Neural cell (in vitro differentiated cells): Measurements from ENCODE around the gene E4F1. TPM values are rescaled to one million over a fixed set of nuclear protein-coding genes. Genes with fewer than 3 reads are reported as not detected.
A peak's percentile ranks its signal among the peaks of the same experiment; 100 is the strongest.

Source experiments
- H2AFZ ChIP-seq: fragments of 200-600, 300-800 bp; sonication (generic), shearing (Covaris generic); 2 replicates; pipeline ENCODE4 v1.6.0; 2014; ENCODE audit warnings: low read depth, mild to moderate bottlenecking, antibody characterized with exemption, low read length, moderate library complexity
- H3F3A ChIP-seq: fragments of 200-600 bp; shearing (Covaris generic); 2 replicates; pipeline ENCODE4 v1.6.1; 2016; ENCODE audit warnings: mild to moderate bottlenecking, moderate library complexity, mixed read lengths, antibody characterized with exemption, low read length; ENCODE audit not compliant: insufficient read depth, poor library complexity, severe bottlenecking
- H3K27ac ChIP-seq: fragments of 200-600, 300-800 bp; sonication (generic), shearing (Covaris generic); 2 replicates; pipeline ENCODE4 v1.5.1; 2014; ENCODE audit warnings: mild to moderate bottlenecking, low read length, moderate library complexity
- H3K27me3 ChIP-seq: fragments of 300-800, 200-600 bp; sonication (generic), shearing (Covaris generic); 2 replicates; pipeline ENCODE4 v1.6.0; 2014; ENCODE audit warnings: mild to moderate bottlenecking, low read depth, low read length, moderate library complexity; ENCODE audit not compliant: insufficient read depth
- H3K36me3 ChIP-seq: fragments of 300-800, 200-600 bp; sonication (generic), shearing (Covaris generic); 2 replicates; pipeline ENCODE4 v1.5.1; 2014; ENCODE audit warnings: mild to moderate bottlenecking, antibody characterized with exemption, low read length, moderate library complexity; ENCODE audit not compliant: insufficient read depth
- H3K4me2 ChIP-seq: fragments of 300-800, 200-600 bp; sonication (generic), shearing (Covaris generic); 2 replicates; pipeline ENCODE4 v1.6.0; 2014; ENCODE audit warnings: mild to moderate bottlenecking, low read length
- H3K4me3 ChIP-seq: fragments of 300-800, 200-600 bp; sonication (generic), shearing (Covaris generic); 2 replicates; pipeline ENCODE4 v1.5.1; 2014; ENCODE audit warnings: mild to moderate bottlenecking, low read length, moderate library complexity
- H3K79me2 ChIP-seq: fragments of 200-600 bp; shearing (Covaris generic); replicated peaks from 2 replicates; pipeline ENCODE4 v1.6.0; 2014; ENCODE audit warnings: mild to moderate bottlenecking, low read length, moderate library complexity; ENCODE audit not compliant: insufficient read depth
- H3K9ac ChIP-seq: fragments of 300-800, 200-600 bp; sonication (generic), shearing (Covaris generic); 2 replicates; pipeline ENCODE4 v1.6.1; 2016; ENCODE audit warnings: mild to moderate bottlenecking, low read length, mixed read lengths
- H3K9me2 ChIP-seq: fragments of 200-600 bp; shearing (Covaris generic); 2 replicates; pipeline ENCODE4 v1.6.1; 2016; ENCODE audit warnings: mild to moderate bottlenecking, low read length, mixed read lengths; ENCODE audit not compliant: insufficient read depth
- H3K9me3 ChIP-seq: fragments of 200-600, 300-800 bp; sonication (generic), shearing (Covaris generic); 2 replicates; pipeline ENCODE4 v1.6.1; 2016; ENCODE audit warnings: mild to moderate bottlenecking, mixed run types, low read length, moderate library complexity, mixed read lengths
- H4K20me1 ChIP-seq: fragments of 200-600 bp; shearing (Covaris generic); 2 replicates; pipeline ENCODE4 v1.6.1; 2016; ENCODE audit warnings: mild to moderate bottlenecking, mixed run types; ENCODE audit not compliant: insufficient read depth
- EP300 ChIP-seq: fragments of 450-650 bp; conservative IDR thresholded peaks from 2 replicates; pipeline ENCODE4 v1.6.1; 2014; ENCODE audit warnings: antibody characterized with exemption, mild to moderate bottlenecking, moderate library complexity; ENCODE audit not compliant: poor library complexity, severe bottlenecking
- EZH2 ChIP-seq: fragments of 200-600, 300-800 bp; shearing (Covaris generic), sonication (generic); IDR thresholded peaks from 2 replicates; pipeline ENCODE4 v1.6.1; 2014; ENCODE audit warnings: antibody characterized with exemption, low read length, borderline replicate concordance, mild to moderate bottlenecking; ENCODE audit not compliant: insufficient read depth, poor library complexity, severe bottlenecking
- MXI1 ChIP-seq: fragments of 450-650 bp; conservative IDR thresholded peaks from 2 replicates; pipeline ENCODE4 v1.6.1; 2014; ENCODE audit warnings: antibody characterized with exemption, mild to moderate bottlenecking; ENCODE audit not compliant: poor library complexity, severe bottlenecking
- POLR2AphosphoS5 ChIP-seq: IDR thresholded peaks from 2 replicates; pipeline ENCODE4 v1.6.1; 2012
- RAD21 ChIP-seq: fragments of 450-650 bp; conservative IDR thresholded peaks from 2 replicates; pipeline ENCODE4 v1.6.1; 2014; ENCODE audit warnings: antibody characterized with exemption, mild to moderate bottlenecking, moderate library complexity
- REST ChIP-seq: IDR thresholded peaks from 2 replicates; pipeline ENCODE4 v1.6.1; 2012; ENCODE audit warnings: borderline replicate concordance
- SMC3 ChIP-seq: fragments of 450-650 bp; conservative IDR thresholded peaks from 2 replicates; pipeline ENCODE4 v1.6.1; 2014; ENCODE audit warnings: antibody characterized with exemption, mild to moderate bottlenecking, moderate library complexity; ENCODE audit not compliant: poor library complexity
- TAF1 ChIP-seq: IDR thresholded peaks from 2 replicates; pipeline ENCODE4 v1.6.1; 2012; ENCODE audit warnings: low read depth
- polyA plus RNA-seq: library from polyadenylated mRNA; depleted of rRNA; stranded (reverse); fragments of >200 nt; gene quantifications from 2 replicates; pipeline ENCODE4 v1.2.3, GENCODE V29; 2014
- TF ChIP-seq, protein P1 (sequence below): fragments of 450-650 bp; IDR thresholded peaks from 2 replicates; pipeline ENCODE4 v1.5.1; 2014; ENCODE audit warnings: antibody characterized with exemption, mild to moderate bottlenecking, moderate library complexity; ENCODE audit not compliant: poor library complexity, severe bottlenecking

Gene E4F1
- polyA plus RNA-seq, 1 donor from 2014 or later, result 64.9 TPM

- no peak overlapping the region for H2AFZ ChIP-seq
- H3K4me2 ChIP-seq, result no peak overlapping the region
- no peak overlapping the region for H3K27ac ChIP-seq
- H3K36me3 ChIP-seq, result no peaks in the 10 kb centered on the region
- no peaks in the 10 kb centered on the region for H3K9me3 ChIP-seq
- H3K79me2 ChIP-seq, result peaks cover 4% of the 10 kb centered on the region
- TF ChIP-seq MXI1, result no peak
- no peak for TF ChIP-seq POLR2AphosphoS5
- TF ChIP-seq, protein P1, sequence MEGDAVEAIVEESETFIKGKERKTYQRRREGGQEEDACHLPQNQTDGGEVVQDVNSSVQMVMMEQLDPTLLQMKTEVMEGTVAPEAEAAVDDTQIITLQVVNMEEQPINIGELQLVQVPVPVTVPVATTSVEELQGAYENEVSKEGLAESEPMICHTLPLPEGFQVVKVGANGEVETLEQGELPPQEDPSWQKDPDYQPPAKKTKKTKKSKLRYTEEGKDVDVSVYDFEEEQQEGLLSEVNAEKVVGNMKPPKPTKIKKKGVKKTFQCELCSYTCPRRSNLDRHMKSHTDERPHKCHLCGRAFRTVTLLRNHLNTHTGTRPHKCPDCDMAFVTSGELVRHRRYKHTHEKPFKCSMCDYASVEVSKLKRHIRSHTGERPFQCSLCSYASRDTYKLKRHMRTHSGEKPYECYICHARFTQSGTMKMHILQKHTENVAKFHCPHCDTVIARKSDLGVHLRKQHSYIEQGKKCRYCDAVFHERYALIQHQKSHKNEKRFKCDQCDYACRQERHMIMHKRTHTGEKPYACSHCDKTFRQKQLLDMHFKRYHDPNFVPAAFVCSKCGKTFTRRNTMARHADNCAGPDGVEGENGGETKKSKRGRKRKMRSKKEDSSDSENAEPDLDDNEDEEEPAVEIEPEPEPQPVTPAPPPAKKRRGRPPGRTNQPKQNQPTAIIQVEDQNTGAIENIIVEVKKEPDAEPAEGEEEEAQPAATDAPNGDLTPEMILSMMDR, result no peak
- no peak for TF ChIP-seq EZH2
- TF ChIP-seq REST, result no peak
- TF ChIP-seq EP300, result no peak
- no peak for TF ChIP-seq SMC3
- TF ChIP-seq TAF1, result no peak
- no peak for TF ChIP-seq RAD21
- H3K4me3 ChIP-seq, result no peak overlapping the region
- no peaks in the 10 kb centered on the region for H3K27me3 ChIP-seq
- no peaks in the 10 kb centered on the region for H3F3A ChIP-seq
- H4K20me1 ChIP-seq, result no peaks in the 10 kb centered on the region
- H3K9ac ChIP-seq, result no peak overlapping the region
- H3K9me2 ChIP-seq, result no peaks in the 10 kb centered on the region
Observed at GRCh38 chr16:2246301-2246885, 23.0 kb downstream of the E4F1 start.

DNA sequence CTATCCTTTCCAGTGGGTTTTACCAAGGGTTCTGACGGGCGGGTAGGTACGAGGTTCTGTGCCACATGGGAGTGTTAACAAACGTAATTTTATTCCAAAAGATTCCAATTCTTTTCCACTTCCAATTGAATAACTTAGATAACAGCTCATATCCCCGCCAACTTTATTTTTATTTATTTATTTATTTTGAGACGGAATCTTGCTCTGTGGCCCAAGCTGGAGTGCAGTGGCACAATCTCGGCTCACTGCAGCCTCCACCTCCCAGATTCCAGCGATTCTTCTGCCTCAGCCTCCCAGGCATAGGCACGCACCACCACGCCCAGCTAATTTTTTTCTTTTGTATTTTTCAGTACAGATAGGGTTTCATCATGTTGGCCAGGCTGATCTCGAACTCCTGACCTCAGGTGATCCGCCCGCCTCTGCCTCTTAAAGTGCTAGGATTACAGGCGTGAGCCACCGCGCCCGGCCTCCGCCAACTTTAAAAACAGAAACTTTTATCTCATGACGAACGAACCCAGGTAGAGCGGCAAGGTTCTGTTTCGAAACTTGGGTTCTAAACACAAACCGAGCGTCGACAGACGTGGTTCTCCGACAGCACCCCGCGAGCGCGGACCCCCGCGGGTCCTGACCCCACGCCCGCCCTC is 27.4 kb downstream of the E4F1 start:
- Histone ChIP-seq H3K9me2 (no peaks in the 10 kb centered on the region), H3K27ac (no peak overlapping the region), H3K9ac (peak overlapping the region; percentile 59), H3K79me2 (peaks cover 4% of the 10 kb centered on the region), H3K27me3 (no peaks in the 10 kb centered on the region), H3K4me3 (peak overlapping the region; percentile 64), H3K9me3 (no peaks in the 10 kb centered on the region), H2AFZ (no peak overlapping the region), H3F3A (no peaks in the 10 kb centered on the region), H3K36me3 (no peaks in the 10 kb centered on the region), H3K4me2 (no peak overlapping the region), H4K20me1 (no peaks in the 10 kb centered on the region)
- TF ChIP-seq POLR2AphosphoS5 (no peak), MXI1 (no peak), TAF1 (no peak), EP300 (no peak), SMC3 (no peak), RAD21 (no peak), REST (no peak), EZH2 (no peak)
- TF ChIP-seq, protein P1, result no peak
